HepG2 (cell line): ENCODE results near the gene ME2. TPM values are rescaled to one million over a fixed set of nuclear protein-coding genes. Genes with fewer than 3 reads are reported as not detected.

Experiments used
- ATAC-seq: fragments of 200-7000 bp; cut with Tn5 transposase; 3 replicates; pipeline ENCODE4 v1.9.1; 2020; ENCODE audit warnings: mild to moderate bottlenecking, moderate library complexity
- BruUV-seq: library from RNA; stranded (reverse); fragments of 400-500 nt; replicated peaks from 2 replicates; lab custom pipeline; 2021; lab: Mats Ljungman, UMichigan
- CTCF ChIA-PET: fragments of 300-600 bp; formaldehyde crosslinking; extraction: SDS; loops from one replicate; lab custom pipeline; 2021; ENCODE audit warnings: low total read pairs, inconsistent platforms, low intra/inter-chr PET ratio; lab: Yijun Ruan, JAX
- POLR2A ChIA-PET: fragments of 350-600 bp; sonication (Branson Sonifier 250); formaldehyde crosslinking; loops from one replicate; lab custom pipeline; 2020; ENCODE audit warnings: antibody characterized with exemption, inconsistent platforms; lab: Yijun Ruan, JAX
- DNase-seq: peaks from one replicate; pipeline ENCODE4 v3.0.0-alpha.2; 2015; ENCODE audit warnings: low spot score
- FAIRE-seq: peaks from 3 replicates; lab custom pipeline; 2011; peaks lifted over from hg19 to GRCh38; lab: Jason Lieb, UNC
- H2AFZ ChIP-seq: one replicate; pipeline ENCODE4 v1.6.1; 2011; ENCODE audit warnings: low read length, inconsistent platforms
- H3K27ac ChIP-seq: fragments of 300-600 bp; 3 replicates; pipeline ENCODE4 v1.8.0; 2011; ENCODE audit warnings: mixed run types, mild to moderate bottlenecking, mixed read lengths, low read length, inconsistent platforms; ENCODE audit not compliant: insufficient read depth; ENCODE audit errors: extremely low read length
- H3K27me3 ChIP-seq, 2 experiments: fragments of 200-600 bp in 1 of 2; 2 replicates in 1 of 2; 3 replicates in 1 of 2; pipeline versions ENCODE4 v1.6.0 to v1.8.0; 2011; ENCODE audit warnings: low read length in 2 of 2, mild to moderate bottlenecking in 2 of 2, moderate library complexity in 2 of 2, inconsistent platforms in 1 of 2; ENCODE audit not compliant: insufficient read depth in 2 of 2, control insufficient read depth in 1 of 2
- H3K36me3 ChIP-seq, 2 experiments: fragments of 200-600 bp in 1 of 2; replicated peaks in 1 of 2; 2 replicates in 1 of 2; 3 replicates in 1 of 2; pipeline versions ENCODE4 v1.5.1 to v1.8.0; 2011; ENCODE audit warnings: low read length in 2 of 2, inconsistent platforms in 1 of 2; ENCODE audit not compliant: insufficient read depth in 2 of 2, control insufficient read depth in 1 of 2
- H3K4me1 ChIP-seq: 2 replicates; pipeline ENCODE4 v1.5.1; 2012; ENCODE audit warnings: low read length, inconsistent platforms; ENCODE audit not compliant: insufficient read depth
- H3K4me2 ChIP-seq: 2 replicates; pipeline ENCODE4 v1.6.0; 2011; ENCODE audit warnings: low read depth, low read length, inconsistent platforms
- H3K4me3 ChIP-seq, 3 experiments: fragments of 200-600 bp in 1 of 3; sonication (generic), shearing (Covaris generic) in 1 of 3; replicated peaks in 1 of 3; 2 replicates each; pipeline ENCODE4 v1.5.1; 2011 to 2016; ENCODE audit warnings: low read length in 3 of 3, inconsistent platforms in 2 of 3, low read depth in 2 of 3, mild to moderate bottlenecking in 2 of 3, control low read depth in 1 of 3, mixed read lengths in 1 of 3; ENCODE audit not compliant: insufficient read depth in 1 of 3
- H3K79me2 ChIP-seq: one replicate; pipeline ENCODE4 v1.6.1; 2011; ENCODE audit warnings: low read length, inconsistent platforms; ENCODE audit not compliant: insufficient read depth
- H3K9ac ChIP-seq: 2 replicates; pipeline ENCODE4 v1.6.0; 2011; ENCODE audit warnings: mild to moderate bottlenecking, low read depth, low read length, inconsistent platforms; ENCODE audit not compliant: insufficient read depth
- H3K9me3 ChIP-seq: 2 replicates; pipeline ENCODE4 v1.5.1; 2012; ENCODE audit warnings: mild to moderate bottlenecking, low read length
- H4K20me1 ChIP-seq: 2 replicates; pipeline ENCODE4 v1.6.0; 2011; ENCODE audit warnings: inconsistent platforms, mild to moderate bottlenecking, low read length, moderate library complexity; ENCODE audit not compliant: insufficient read depth
- ARNT2 ChIP-seq: sonication (generic); formaldehyde crosslinking; IDR thresholded peaks from 2 replicates; pipeline ENCODE4 v1.8.0; 2022; ENCODE audit warnings: mild to moderate bottlenecking, low read depth, missing genetic modification reagents, moderate library complexity
- HOXD1 ChIP-seq: sonication (generic); formaldehyde crosslinking; IDR thresholded peaks from 2 replicates; pipeline ENCODE4 v1.5.0; 2020; ENCODE audit warnings: missing genetic modification reagents
- PAWR ChIP-seq: sonication (generic); formaldehyde crosslinking; IDR thresholded peaks from 2 replicates; pipeline ENCODE4 v1.4.0; 2020; ENCODE audit warnings: missing genetic modification reagents, mild to moderate bottlenecking, borderline replicate concordance
- PCBP2 ChIP-seq: fragments of 200-400 bp; formaldehyde crosslinking; optimal IDR thresholded peaks from 2 replicates; pipeline ENCODE3; 2018; ENCODE audit warnings: low read length, low read depth; ENCODE audit not compliant: poor library complexity, severe bottlenecking
- POGZ ChIP-seq: sonication (generic); formaldehyde crosslinking; IDR thresholded peaks from 2 replicates; pipeline ENCODE4 v1.4.0; 2020; ENCODE audit warnings: mild to moderate bottlenecking, missing genetic modification reagents
- SNAPC5 ChIP-seq: sonication (generic); formaldehyde crosslinking; IDR thresholded peaks from 2 replicates; pipeline ENCODE4 v1.8.1; 2023; ENCODE audit warnings: mild to moderate bottlenecking, missing genetic modification reagents, borderline replicate concordance
- SSRP1 ChIP-seq: IDR thresholded peaks from 2 replicates; pipeline ENCODE4 v1.6.1; 2016; ENCODE audit warnings: control low read depth
- ZBTB37 ChIP-seq: sonication (generic); formaldehyde crosslinking; IDR thresholded peaks from 2 replicates; pipeline ENCODE4 v1.4.0; 2020; ENCODE audit warnings: mild to moderate bottlenecking, missing genetic modification reagents
- ZFP1 ChIP-seq: IDR thresholded peaks from 2 replicates; pipeline ENCODE4 v1.6.1; 2016
- ZNF205 ChIP-seq: IDR thresholded peaks from 2 replicates; pipeline ENCODE4 v1.6.1; 2018; ENCODE audit warnings: missing biosample characterization, missing genetic modification reagents
- ZNF224 ChIP-seq: sonication (generic); formaldehyde crosslinking; IDR thresholded peaks from 2 replicates; pipeline ENCODE4 v1.5.0; 2020; ENCODE audit warnings: mild to moderate bottlenecking, missing genetic modification reagents
- ZNF460 ChIP-seq: sonication (generic); formaldehyde crosslinking; IDR thresholded peaks from 2 replicates; pipeline ENCODE4 v1.5.1; 2020; ENCODE audit warnings: missing genetic modification reagents, mild to moderate bottlenecking, borderline replicate concordance
- ZNF513 ChIP-seq: sonication (generic); formaldehyde crosslinking; conservative IDR thresholded peaks from 2 replicates; pipeline ENCODE4 v1.5.0; 2020; ENCODE audit warnings: missing genetic modification reagents
- ZNF646 ChIP-seq: sonication (generic); formaldehyde crosslinking; IDR thresholded peaks from 2 replicates; pipeline ENCODE4 v1.9.0; 2021; ENCODE audit warnings: mild to moderate bottlenecking, missing genetic modification reagents
- ZNF839 ChIP-seq: sonication (generic); formaldehyde crosslinking; IDR thresholded peaks from 2 replicates; pipeline ENCODE4 v1.4.0; 2020; ENCODE audit warnings: missing genetic modification reagents, mild to moderate bottlenecking, borderline replicate concordance
- WGBS: methylation state at CpG from one replicate; pipeline ENCODE4 v1.1.6; 2017; ENCODE audit warnings: low lambda C conversion rate; 5-methylcytosine and 5-hydroxymethylcytosine counted together
- in situ Hi-C: cut with HindIII; loops from 2 replicates; pipeline ENCODE4 v1.10.0; 2017; ENCODE audit warnings: low pct_unique_long_range_greater_than_20kb; ENCODE audit not compliant: extremely low pct_ligation_motif_present
- intact Hi-C: fragments of 100-400 bp; cut with micrococcal nuclease; formaldehyde crosslinking; loops from one replicate; pipeline ENCODE4 v1.10.0; 2022; ENCODE audit not compliant: unreplicated experiment
- polyA plus RNA-seq, 8 experiments: library from polyadenylated mRNA; depleted of rRNA in 3 of 8; stranded (reverse) in 7 of 8; unstranded in 1 of 8; fragments of >200 nt; fragmentation: Illumina TruSeq in 4 of 8; extraction: Trizol in 4 of 8; gene quantifications; 2 replicates each; pipeline versions ENCODE4 v1.2.1 to v1.2.3, GENCODE V29; 2011 to 2016; ENCODE audit warnings: low read depth in 4 of 8, missing spikeins in 1 of 8, mixed read lengths in 1 of 8; ENCODE audit not compliant: insufficient read depth in 1 of 8
- total RNA-seq, 5 experiments: library from RNA; depleted of rRNA; stranded (reverse); fragments of >200 nt; fragmentation: Illumina TruSeq; extraction: Trizol; gene quantifications; 2 replicates each; pipeline ENCODE4 v1.2.3, GENCODE V29; 2016; ENCODE audit warnings: low read depth in 1 of 5

Gene ME2
- total and polyA plus RNA-seq, 2 of the 13 experiments (the other 11 are each of a cell fraction or from before 2014, with no cell fraction given): 17.3 to 20.6 TPM

GRCh38 chr18:50911006-50911405 lies 32.1 kb downstream of the ME2 start (continued):
- TF ChIP-seq ZNF646 (CRISPR knock-in tag) (no peak), POGZ (CRISPR knock-in tag) (no peak), ZNF224 (no peak), ARNT2 (no peak), ZNF513 (no peak)

- Histone ChIP-seq H3K9ac (no peak overlapping the region), H3K4me1 (no peaks in the 10 kb centered on the region), H3K4me2 (no peak overlapping the region), H3K4me3 (no peak overlapping the region), H3K9me3 (no peaks in the 10 kb centered on the region), H3K27ac (no peak overlapping the region), H2AFZ (no peak overlapping the region), H4K20me1 (no peaks in the 10 kb centered on the region), H3K27me3 (no peaks in the 10 kb centered on the region), H3K36me3 (peaks cover 0 to 10% of the 10 kb centered on the region in 2 experiments; a peak in 2 of 5 replicates), H3K79me2 (no peaks in the 10 kb centered on the region)
- ChIA-PET CTCF (no interaction called here), POLR2A (no interaction called here)
- BruUV-seq: no TSS peak
- intact Hi-C loops: no loop called here
- in situ Hi-C loops: no loop called here
- FAIRE-seq (no peak), ATAC-seq (no peak), DNase-seq (no peak)
- WGBS: 95% methylated on average over 1 of the region's 1 CpG
- no peak for TF ChIP-seq PCBP2
- TF ChIP-seq PAWR (CRISPR knock-in tag): no peak
- no peak for TF ChIP-seq ZFP1 (CRISPR knock-in tag)
- TF ChIP-seq ZBTB37 (CRISPR knock-in tag): no peak
- no peak for TF ChIP-seq ZNF839
- no peak for TF ChIP-seq SNAPC5
- no peak for TF ChIP-seq HOXD1
- no peak for TF ChIP-seq ZNF460 (CRISPR knock-in tag)
- no peak for TF ChIP-seq ZNF205 (CRISPR knock-in tag)
- TF ChIP-seq SSRP1 (CRISPR knock-in tag): no peak
Measured at GRCh38 chr18:50917021-50917420, 38.1 kb downstream of the ME2 start.
